Measurements from ENCODE around the gene WWOX.

WWOX gene

DNA sequence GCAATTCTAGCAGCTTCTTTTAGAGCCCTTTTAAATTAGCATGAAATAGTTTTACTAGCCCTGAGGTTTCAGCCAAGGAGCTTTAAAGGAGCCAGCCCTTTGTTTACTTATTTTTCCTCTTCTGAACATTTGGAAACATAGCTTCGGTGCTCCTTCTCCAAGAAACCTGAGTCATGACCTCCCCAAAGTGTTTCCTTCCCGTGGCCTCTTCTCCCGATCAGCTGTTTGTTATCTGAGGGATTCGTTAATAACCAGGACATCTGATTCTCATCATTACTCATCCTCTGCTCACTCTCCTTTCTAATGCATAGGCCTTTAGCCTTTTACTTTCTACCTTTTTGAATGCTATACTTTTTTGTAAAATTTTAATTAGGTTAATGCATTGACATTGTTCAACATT, 204.5 kb downstream of the WWOX start:
- Histone ChIP-seq H3K36me3 (ENCODE audit: control insufficient read depth, insufficient read depth, low read length) (no peaks in the 10 kb centered on the region), H3K4me3 (ENCODE audit: low read length) (no peak overlapping the region), H3K9ac (ENCODE audit: low read length) (no peak overlapping the region), H3K9me3 (ENCODE audit: control insufficient read depth, low read length) (no peaks in the 10 kb centered on the region), H3K27me3 (ENCODE audit: control insufficient read depth, insufficient read depth, low read length) (no peaks in the 10 kb centered on the region), H3K4me1 (ENCODE audit: control insufficient read depth, insufficient read depth, low read length) (no peaks in the 10 kb centered on the region)

GRCh38 chr16:78306361-78306760, 206.9 kb downstream of the WWOX start:
- Histone ChIP-seq H3K9ac (ENCODE audit: low read length) (no peak overlapping the region), H3K4me1 (ENCODE audit: control insufficient read depth, insufficient read depth, low read length) (peaks cover 7% of the 10 kb centered on the region), H3K4me3 (ENCODE audit: low read length) (no peak overlapping the region), H3K36me3 (ENCODE audit: control insufficient read depth, insufficient read depth, low read length) (no peaks in the 10 kb centered on the region), H3K9me3 (ENCODE audit: control insufficient read depth, low read length) (no peaks in the 10 kb centered on the region), H3K27me3 (ENCODE audit: control insufficient read depth, insufficient read depth, low read length) (no peaks in the 10 kb centered on the region)

GRCh38 chr16:78307824-78308528, 208.5 kb downstream of the WWOX start:
- no peaks in the 10 kb centered on the region for H3K9me3 ChIP-seq (ENCODE audit: control insufficient read depth, low read length)

DNA sequence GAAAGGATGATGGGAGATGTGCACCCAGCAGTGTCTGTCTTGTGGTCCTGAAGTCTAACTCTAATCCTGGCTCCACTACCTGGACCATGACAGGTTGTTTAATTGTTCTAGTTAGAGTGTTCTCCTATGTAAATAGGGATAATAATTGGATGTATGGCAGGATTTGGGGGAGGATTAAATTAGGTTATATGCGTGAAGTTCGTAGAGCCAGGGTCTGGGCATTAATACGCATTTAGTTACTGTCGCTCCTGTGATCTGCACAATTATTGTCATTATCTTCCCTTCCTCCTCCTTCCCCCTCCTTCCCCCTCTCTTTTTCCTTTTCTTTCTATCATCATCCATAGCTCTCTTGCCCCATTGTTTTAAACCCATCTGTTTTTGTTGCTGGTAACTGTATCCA, 210.3 kb downstream of the WWOX start:
- no peak overlapping the region for H3K4me3 ChIP-seq (ENCODE audit: low read length)
- no peaks in the 10 kb centered on the region for H3K27me3 ChIP-seq (ENCODE audit: control insufficient read depth, insufficient read depth, low read length)
- no peak overlapping the region for H3K9ac ChIP-seq (ENCODE audit: low read length)
- peaks cover 7% of the 10 kb centered on the region for H3K4me1 ChIP-seq (ENCODE audit: control insufficient read depth, insufficient read depth, low read length)
- H3K36me3 ChIP-seq (ENCODE audit: control insufficient read depth, insufficient read depth, low read length), result no peaks in the 10 kb centered on the region
- H3K9me3 ChIP-seq (ENCODE audit: control insufficient read depth, low read length), result no peaks in the 10 kb centered on the region

More at GRCh38 chr16:78307824-78308528, 208.5 kb downstream of the WWOX start:
- H3K27me3 ChIP-seq (ENCODE audit: control insufficient read depth, insufficient read depth, low read length), result no peaks in the 10 kb centered on the region
- no peak overlapping the region for H3K4me3 ChIP-seq (ENCODE audit: low read length)
- no peak overlapping the region for H3K9ac ChIP-seq (ENCODE audit: low read length)
- H3K4me1 ChIP-seq (ENCODE audit: control insufficient read depth, insufficient read depth, low read length), result peaks cover 7% of the 10 kb centered on the region
- no peaks in the 10 kb centered on the region for H3K36me3 ChIP-seq (ENCODE audit: control insufficient read depth, insufficient read depth, low read length)

- no peaks in the 10 kb centered on the region for H3K36me3 ChIP-seq (ENCODE audit: control insufficient read depth, insufficient read depth, low read length)
- no peaks in the 10 kb centered on the region for H3K9me3 ChIP-seq (ENCODE audit: control insufficient read depth, low read length)
- no peak overlapping the region for H3K9ac ChIP-seq (ENCODE audit: low read length)
- peaks cover 7% of the 10 kb centered on the region for H3K4me1 ChIP-seq (ENCODE audit: control insufficient read depth, insufficient read depth, low read length)
- no peaks in the 10 kb centered on the region for H3K27me3 ChIP-seq (ENCODE audit: control insufficient read depth, insufficient read depth, low read length)
- no peak overlapping the region for H3K4me3 ChIP-seq (ENCODE audit: low read length)
Observed at GRCh38 chr16:78310196-78310595, 210.7 kb downstream of the WWOX start.

DNA sequence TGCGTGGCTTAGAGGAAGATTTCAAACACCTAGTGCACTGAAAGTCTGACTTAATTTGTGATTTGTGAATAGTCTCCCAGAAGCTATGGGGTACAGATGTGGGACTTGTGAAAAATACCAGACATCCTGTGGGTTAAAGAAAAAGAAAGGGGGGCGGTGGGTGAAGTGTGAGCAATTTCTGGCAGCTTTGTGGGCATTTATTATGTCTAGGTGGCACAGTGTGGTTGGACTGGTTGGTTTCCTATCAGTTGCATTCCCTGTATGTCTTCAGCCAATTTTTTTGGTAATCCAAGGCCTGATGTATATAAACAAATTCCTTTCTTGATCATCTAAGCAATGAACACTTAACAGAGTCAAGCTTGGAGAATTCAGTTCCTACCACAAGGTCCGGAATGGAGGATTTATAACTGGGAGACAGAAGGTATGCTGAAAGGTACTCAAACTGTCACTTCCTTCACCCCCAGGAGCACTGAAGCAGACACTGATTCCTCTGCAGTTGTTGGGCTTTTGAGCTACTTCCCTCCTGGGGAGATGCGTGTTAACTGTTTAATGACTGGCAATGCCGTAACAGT, 211.6 kb downstream of the WWOX start:
- no peaks in the 10 kb centered on the region for H3K27me3 ChIP-seq (ENCODE audit: control insufficient read depth, insufficient read depth, low read length)
- no peak overlapping the region for H3K4me3 ChIP-seq (ENCODE audit: low read length)
- no peak overlapping the region for H3K9ac ChIP-seq (ENCODE audit: low read length)
- peaks cover 7% of the 10 kb centered on the region for H3K4me1 ChIP-seq (ENCODE audit: control insufficient read depth, insufficient read depth, low read length)
- no peaks in the 10 kb centered on the region for H3K36me3 ChIP-seq (ENCODE audit: control insufficient read depth, insufficient read depth, low read length)
- H3K9me3 ChIP-seq (ENCODE audit: control insufficient read depth, low read length), result no peaks in the 10 kb centered on the region

GRCh38 chr16:78311831-78312230, 212.4 kb downstream of the WWOX start:
- Histone ChIP-seq H3K36me3 (ENCODE audit: control insufficient read depth, insufficient read depth, low read length) (no peaks in the 10 kb centered on the region), H3K9ac (ENCODE audit: low read length) (no peak overlapping the region), H3K4me1 (ENCODE audit: control insufficient read depth, insufficient read depth, low read length) (peaks cover 7% of the 10 kb centered on the region), H3K9me3 (ENCODE audit: control insufficient read depth, low read length) (no peaks in the 10 kb centered on the region), H3K4me3 (ENCODE audit: low read length) (no peak overlapping the region), H3K27me3 (ENCODE audit: control insufficient read depth, insufficient read depth, low read length) (no peaks in the 10 kb centered on the region)

GRCh38 chr16:78317564-78318240, 218.2 kb downstream of the WWOX start:
- no peak overlapping the region for H3K4me3 ChIP-seq (ENCODE audit: low read length)
- no peak overlapping the region for H3K9ac ChIP-seq (ENCODE audit: low read length)

GRCh38 chr16:78321620-78322360, 222.3 kb downstream of the WWOX start:
- Histone ChIP-seq H3K4me3 (ENCODE audit: low read length) (no peak overlapping the region), H3K4me1 (ENCODE audit: control insufficient read depth, insufficient read depth, low read length) (no peaks in the 10 kb centered on the region), H3K9ac (ENCODE audit: low read length) (no peak overlapping the region), H3K27me3 (ENCODE audit: control insufficient read depth, insufficient read depth, low read length) (no peaks in the 10 kb centered on the region), H3K9me3 (ENCODE audit: control insufficient read depth, low read length) (no peaks in the 10 kb centered on the region), H3K36me3 (ENCODE audit: control insufficient read depth, insufficient read depth, low read length) (no peaks in the 10 kb centered on the region)

More at GRCh38 chr16:78317564-78318240, 218.2 kb downstream of the WWOX start:
- H3K4me1 ChIP-seq (ENCODE audit: control insufficient read depth, insufficient read depth, low read length), result no peaks in the 10 kb centered on the region
- no peaks in the 10 kb centered on the region for H3K9me3 ChIP-seq (ENCODE audit: control insufficient read depth, low read length)
- no peaks in the 10 kb centered on the region for H3K36me3 ChIP-seq (ENCODE audit: control insufficient read depth, insufficient read depth, low read length)
- H3K27me3 ChIP-seq (ENCODE audit: control insufficient read depth, insufficient read depth, low read length), result no peaks in the 10 kb centered on the region

DNA sequence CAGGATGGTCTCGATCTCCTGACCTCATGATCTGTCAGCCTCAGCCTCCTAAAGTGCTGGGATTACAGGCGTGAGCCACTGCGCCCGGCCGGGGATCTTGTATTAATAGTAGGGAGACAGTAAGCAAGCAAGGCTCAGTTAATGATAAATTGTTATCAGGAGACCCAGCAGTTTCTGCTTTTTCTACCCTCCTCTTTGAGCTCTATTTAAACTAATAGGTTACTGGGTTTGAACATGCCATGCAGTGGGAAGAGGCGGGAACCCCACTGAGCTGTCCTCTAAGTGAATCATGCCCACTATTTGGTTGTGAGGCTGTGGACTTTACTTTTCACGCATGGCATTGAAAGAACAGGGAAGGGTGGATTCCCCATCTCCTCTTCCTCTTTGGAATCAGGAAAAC, 223.9 kb downstream of the WWOX start:
- H3K27me3 ChIP-seq (ENCODE audit: control insufficient read depth, insufficient read depth, low read length), result no peaks in the 10 kb centered on the region
- no peaks in the 10 kb centered on the region for H3K36me3 ChIP-seq (ENCODE audit: control insufficient read depth, insufficient read depth, low read length)
- H3K4me1 ChIP-seq (ENCODE audit: control insufficient read depth, insufficient read depth, low read length), result no peaks in the 10 kb centered on the region
- no peak overlapping the region for H3K4me3 ChIP-seq (ENCODE audit: low read length)
- H3K9me3 ChIP-seq (ENCODE audit: control insufficient read depth, low read length), result no peaks in the 10 kb centered on the region
- H3K9ac ChIP-seq (ENCODE audit: low read length), result no peak overlapping the region

DNA sequence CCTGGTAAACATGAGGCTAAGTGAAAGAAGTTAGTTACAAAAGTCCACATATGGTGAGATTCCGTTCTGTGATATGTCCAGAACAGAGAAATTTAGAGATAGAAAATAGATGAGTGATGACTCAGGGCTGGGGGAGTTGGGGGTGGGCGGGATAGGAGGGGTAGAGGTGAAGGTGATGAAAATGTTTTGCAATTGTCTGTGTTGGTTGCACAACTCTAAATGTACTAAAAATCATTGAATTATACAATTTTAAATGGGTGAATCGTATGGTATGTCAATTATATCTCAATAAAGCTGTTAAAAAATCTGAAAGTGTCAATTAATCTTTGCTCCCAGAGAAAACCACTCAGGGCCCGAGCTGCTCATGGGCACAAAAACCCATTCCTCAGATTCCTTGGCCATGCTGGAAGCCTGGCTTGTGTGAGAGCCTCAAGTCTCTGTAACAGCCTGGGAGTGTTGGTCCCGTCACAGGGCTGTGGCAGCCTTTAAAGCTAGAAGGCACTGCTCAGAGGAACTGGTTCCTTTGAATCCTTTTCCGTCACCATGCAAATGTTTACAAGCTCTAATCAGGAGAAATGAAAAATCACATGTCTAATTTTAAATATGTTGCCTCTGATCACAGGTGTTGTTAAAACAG, 225.3 kb downstream of the WWOX start:
- no peaks in the 10 kb centered on the region for H3K9me3 ChIP-seq (ENCODE audit: control insufficient read depth, low read length)
- no peaks in the 10 kb centered on the region for H3K36me3 ChIP-seq (ENCODE audit: control insufficient read depth, insufficient read depth, low read length)
- H3K4me3 ChIP-seq (ENCODE audit: low read length), result no peak overlapping the region
- no peaks in the 10 kb centered on the region for H3K4me1 ChIP-seq (ENCODE audit: control insufficient read depth, insufficient read depth, low read length)
- H3K9ac ChIP-seq (ENCODE audit: low read length), result no peak overlapping the region
- no peaks in the 10 kb centered on the region for H3K27me3 ChIP-seq (ENCODE audit: control insufficient read depth, insufficient read depth, low read length)

All from mucosa of stomach (tissue), 1 donor.